ENCODE measurements around the gene TCHHL1. TPM values are rescaled to one million over a fixed set of nuclear protein-coding genes. Genes with fewer than 3 reads are reported as not detected.
A peak's percentile ranks its signal among the peaks of the same experiment; 100 is the strongest.

TCHHL1 gene
- total and polyA plus RNA-seq, 2 donors = 0.05 to 0.16 TPM

DNA sequence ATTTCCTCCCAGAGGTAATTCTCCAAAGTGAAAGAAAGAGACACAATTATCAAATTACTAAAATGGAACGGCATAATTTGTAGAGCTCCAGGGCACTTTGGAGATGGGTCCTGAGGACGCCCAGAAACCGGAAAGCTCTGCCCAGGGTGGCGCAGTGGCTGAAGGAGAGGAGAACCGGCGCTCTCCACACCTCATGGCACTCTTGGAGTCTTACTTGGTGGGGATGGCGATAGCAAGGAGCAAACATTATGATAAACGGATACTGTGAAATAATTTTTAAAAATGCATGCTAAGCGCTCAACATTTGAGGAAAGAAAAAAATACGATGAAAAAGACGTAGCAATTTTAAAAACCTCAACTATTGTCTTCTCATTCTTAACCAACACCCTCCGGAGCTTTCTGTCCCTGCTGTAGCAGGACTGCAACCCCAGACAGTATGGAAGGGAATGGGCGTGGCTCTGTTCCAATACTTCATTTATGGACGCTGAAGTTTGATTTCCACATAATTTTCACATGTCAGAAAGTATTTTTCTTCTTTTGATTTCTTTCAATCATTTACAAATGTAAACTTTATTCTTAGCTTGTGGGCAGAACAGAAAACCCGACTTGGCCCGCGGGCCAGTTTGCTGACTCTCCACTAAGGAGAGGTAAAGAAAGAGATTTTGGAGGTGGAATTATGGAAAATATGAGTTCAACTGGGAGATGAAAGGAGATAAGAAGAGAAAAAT, 53.2 kb downstream of the TCHHL1 start:
- Histone ChIP-seq H3K9me3 (ENCODE audit: control insufficient read depth in 2 of 2, insufficient read depth in 1 of 2, low read length in 1 of 2) (no peaks in the 10 kb centered on the region), H3K27me3 (ENCODE audit: control insufficient read depth in 2 of 2, insufficient read depth in 1 of 2, low read length in 1 of 2) (no peaks in the 10 kb centered on the region), H3K36me3 (ENCODE audit: control insufficient read depth in 2 of 2, insufficient read depth in 2 of 2, low read length in 1 of 2) (peaks cover 25 to 28% of the 10 kb centered on the region in 2 donors), H3K4me3 (ENCODE audit: low read length in 2 of 2) (peak overlapping the region; percentile 75 to 90), H3K4me1 (ENCODE audit: control insufficient read depth in 2 of 2, insufficient read depth in 2 of 2, low read length in 2 of 2) (peaks cover 37 to 52% of the 10 kb centered on the region in 2 donors), H3K27ac (ENCODE audit: low read depth in 1 of 2, low read length in 1 of 2) (peak overlapping the region; percentile 95 to 98)
- DNase-seq (ENCODE audit: low read depth in 6 of 9, low spot score in 9 of 9) = peak in 4 of 9 donors; percentile 18 to 61 (median 26)
- 29% methylated on average over 17 of the region's 17 CpGs for WGBS

DNA sequence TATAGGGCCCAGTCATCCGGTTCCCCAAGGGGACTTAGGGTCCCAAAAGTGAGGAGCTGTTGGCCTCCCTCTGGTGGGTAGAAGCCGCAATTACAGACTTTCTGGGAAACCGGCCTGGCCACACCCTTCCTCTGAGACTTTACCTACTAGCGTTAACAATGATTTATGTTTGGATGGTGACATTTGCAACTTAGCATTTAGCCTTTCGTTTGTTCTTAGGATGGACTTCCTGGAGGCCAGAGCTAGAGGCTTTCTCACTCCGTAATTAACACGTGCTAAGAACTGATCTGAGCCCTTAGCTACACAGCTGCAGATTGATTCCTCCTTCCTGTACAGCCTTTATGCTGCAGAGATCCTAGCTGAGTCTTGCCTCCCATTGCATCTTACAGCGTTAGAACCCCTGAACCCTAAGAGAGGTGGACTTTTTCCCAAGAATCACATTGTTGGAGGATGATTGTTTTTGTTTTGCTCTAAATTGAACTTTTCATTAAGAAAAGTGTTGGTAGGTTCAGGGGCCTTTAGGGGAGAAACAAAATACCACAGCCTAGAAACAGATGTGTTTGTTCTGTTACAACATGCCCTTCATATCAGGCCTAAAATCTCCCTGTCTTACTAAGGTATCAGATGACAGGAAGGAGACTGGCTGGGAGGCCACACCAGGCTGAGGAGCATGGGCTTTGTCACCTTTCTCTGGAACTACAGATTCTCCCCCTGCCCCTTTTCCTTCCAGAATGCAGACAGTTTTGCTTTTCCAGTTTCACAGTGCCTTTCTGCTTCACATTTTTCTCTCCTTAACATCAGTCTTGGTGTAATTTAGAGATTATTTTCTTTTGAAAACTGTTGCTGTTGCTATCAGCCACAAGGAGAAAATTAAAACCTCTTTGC, 54.0 kb downstream of the TCHHL1 start:
- peaks cover 36 to 47% of the 10 kb centered on the region in 2 donors for H3K4me1 ChIP-seq (ENCODE audit: control insufficient read depth in 2 of 2, insufficient read depth in 2 of 2, low read length in 2 of 2)
- H3K27ac ChIP-seq (ENCODE audit: low read depth in 1 of 2, low read length in 1 of 2) = peak overlapping the region; percentile 80 to 98
- no peaks in the 10 kb centered on the region for H3K9me3 ChIP-seq (ENCODE audit: control insufficient read depth in 2 of 2, insufficient read depth in 1 of 2, low read length in 1 of 2)
- peak overlapping the region; percentile 75 to 90 for H3K4me3 ChIP-seq (ENCODE audit: low read length in 2 of 2)
- 2% methylated on average over 8 of the region's 8 CpGs for WGBS
- H3K36me3 ChIP-seq (ENCODE audit: control insufficient read depth in 2 of 2, insufficient read depth in 2 of 2, low read length in 1 of 2) = peaks cover 25 to 30% of the 10 kb centered on the region in 2 donors
- no peaks in the 10 kb centered on the region for H3K27me3 ChIP-seq (ENCODE audit: control insufficient read depth in 2 of 2, insufficient read depth in 1 of 2, low read length in 1 of 2)
- DNase-seq (ENCODE audit: low read depth in 6 of 9, low spot score in 9 of 9) = peak in 8 of 9 donors; percentile 44 to 89 (median 71)

DNA sequence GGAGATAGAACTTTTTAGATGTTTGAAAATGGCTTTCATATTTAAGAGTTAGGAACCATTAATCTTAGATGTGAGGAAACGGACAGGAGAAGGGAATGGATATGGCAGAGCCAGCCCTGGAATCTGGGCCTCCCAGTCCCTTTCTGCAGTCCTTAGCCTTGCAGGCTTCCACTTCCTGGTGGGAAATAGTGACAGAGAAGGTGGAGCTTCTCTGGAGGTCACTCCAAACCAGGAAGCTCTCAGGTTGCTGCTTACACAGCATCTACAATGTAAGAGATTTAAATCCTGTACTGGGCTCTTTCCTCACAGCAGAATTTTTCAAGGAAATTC, 54.6 kb downstream of the TCHHL1 start:
- H3K27ac ChIP-seq (ENCODE audit: low read depth in 1 of 2, low read length in 1 of 2) = peak overlapping the region; percentile 80 to 98
- H3K4me3 ChIP-seq (ENCODE audit: low read length in 2 of 2) = peak overlapping the region; percentile 75 to 90
- no peaks in the 10 kb centered on the region for H3K27me3 ChIP-seq (ENCODE audit: control insufficient read depth in 2 of 2, insufficient read depth in 1 of 2, low read length in 1 of 2)
- peaks cover 25 to 30% of the 10 kb centered on the region in 2 donors for H3K36me3 ChIP-seq (ENCODE audit: control insufficient read depth in 2 of 2, insufficient read depth in 2 of 2, low read length in 1 of 2)
- no peaks in the 10 kb centered on the region for H3K9me3 ChIP-seq (ENCODE audit: control insufficient read depth in 2 of 2, insufficient read depth in 1 of 2, low read length in 1 of 2)
- DNase-seq (ENCODE audit: low read depth in 6 of 9, low spot score in 9 of 9) = peak in 1 of 9 donors; percentile 16
- WGBS = 85% methylated on average over 1 of the region's 1 CpG
- H3K4me1 ChIP-seq (ENCODE audit: control insufficient read depth in 2 of 2, insufficient read depth in 2 of 2, low read length in 2 of 2) = peaks cover 32 to 42% of the 10 kb centered on the region in 2 donors

Other genes with a start within 250 kb of the TCHHL1 start
- 0.05 TPM for gene C2CD4D, start 249.2 kb downstream of the TCHHL1 start, total RNA-seq
- gene C2CD4D, start 249.2 kb downstream of the TCHHL1 start, polyA plus RNA-seq = 0.34 TPM
- gene THEM5, start 235.4 kb downstream of the TCHHL1 start, total RNA-seq = 0.09 TPM
- gene THEM5, start 235.4 kb downstream of the TCHHL1 start, polyA plus RNA-seq = 1.5 TPM
- 6.9 TPM for gene THEM4, start 179.6 kb downstream of the TCHHL1 start, total RNA-seq
- gene THEM4, start 179.6 kb downstream of the TCHHL1 start, polyA plus RNA-seq = 46.2 TPM
- 46.1 TPM for gene S100A10, start 95.2 kb downstream of the TCHHL1 start, total RNA-seq
- 592 TPM for gene S100A10, start 95.2 kb downstream of the TCHHL1 start, polyA plus RNA-seq
- 195 TPM for gene S100A11, start 52.1 kb downstream of the TCHHL1 start, total RNA-seq
- 1,404 TPM for gene S100A11, start 52.1 kb downstream of the TCHHL1 start, polyA plus RNA-seq
- gene TCHH, start 26.4 kb upstream of the TCHHL1 start, total RNA-seq = 0.05 TPM
- gene TCHH, start 26.4 kb upstream of the TCHHL1 start, polyA plus RNA-seq = 1.4 TPM
- 0.09 TPM for gene RPTN, start 70.2 kb upstream of the TCHHL1 start, total RNA-seq
- gene RPTN, start 70.2 kb upstream of the TCHHL1 start, polyA plus RNA-seq = 3.2 TPM
- gene HRNR, start 135.1 kb upstream of the TCHHL1 start, total RNA-seq = under 0.01 TPM
- gene HRNR, start 135.1 kb upstream of the TCHHL1 start, polyA plus RNA-seq = 0.14 TPM
- gene FLG, start 236.2 kb upstream of the TCHHL1 start, total RNA-seq = 0.28 TPM
- 2.4 TPM for gene FLG, start 236.2 kb upstream of the TCHHL1 start, polyA plus RNA-seq